Brain microvascular endothelial cell (primary cell): Measurements from ENCODE around the gene TTC39B.

Experiments
- DNase-seq: peaks from one replicate; pipeline ENCODE4 v3.0.0-alpha.2; 2020
- H3K27ac ChIP-seq: fragments of 250-450 bp; sonication (Bioruptor Pico); 2 replicates; pipeline ENCODE4 v1.5.1; 2020; ENCODE audit warnings: mild to moderate bottlenecking, moderate library complexity
- H3K27me3 ChIP-seq: fragments of 250-450 bp; sonication (Bioruptor Pico); replicated peaks from 2 replicates; pipeline ENCODE4 v1.5.1; 2020; ENCODE audit warnings: mild to moderate bottlenecking
- H3K36me3 ChIP-seq: fragments of 250-450 bp; sonication (Bioruptor Pico); replicated peaks from 2 replicates; pipeline ENCODE4 v1.5.1; 2020; ENCODE audit warnings: mild to moderate bottlenecking
- H3K4me3 ChIP-seq: 2 replicates; pipeline ENCODE4 v1.5.1; 2011; ENCODE audit warnings: low read depth, mild to moderate bottlenecking, control low read depth, low read length, moderate library complexity
- CTCF ChIP-seq: IDR thresholded peaks from 2 replicates; pipeline ENCODE4 v1.5.1; 2011; ENCODE audit warnings: low read depth, mild to moderate bottlenecking, moderate library complexity, low read length, control low read depth, inconsistent platforms; ENCODE audit errors: missing control alignments
- in situ Hi-C: cut with HindIII; loops from 2 replicates; pipeline ENCODE4 v1.10.0; 2017; ENCODE audit warnings: low sequenced_read_pairs, low pct_ligation_motif_present

The TTC39B gene

GRCh38 chr9:15293084-15293483 lies 13.9 kb downstream of the TTC39B start:
- H3K27ac ChIP-seq = no peak overlapping the region
- DNase-seq = no peak
- no peaks in the 10 kb centered on the region for H3K36me3 ChIP-seq
- no peak for TF ChIP-seq CTCF
- no peaks in the 10 kb centered on the region for H3K27me3 ChIP-seq
- in situ Hi-C loops = no loop called here
- no peak overlapping the region for H3K4me3 ChIP-seq

GRCh38 chr9:15289603-15290002 lies 17.4 kb downstream of the TTC39B start:
- no peak for DNase-seq
- in situ Hi-C loops = no loop called here
- Histone ChIP-seq H3K36me3 (no peaks in the 10 kb centered on the region), H3K27ac (no peak overlapping the region), H3K27me3 (no peaks in the 10 kb centered on the region), H3K4me3 (no peak overlapping the region)
- no peak for TF ChIP-seq CTCF

GRCh38 chr9:15287309-15287708 lies 19.7 kb downstream of the TTC39B start:
- H3K36me3 ChIP-seq = no peaks in the 10 kb centered on the region
- H3K27me3 ChIP-seq = no peaks in the 10 kb centered on the region
- no peak for TF ChIP-seq CTCF
- H3K27ac ChIP-seq = no peak overlapping the region
- DNase-seq = no peak
- H3K4me3 ChIP-seq = no peak overlapping the region
- in situ Hi-C loops = no loop called here

GRCh38 chr9:15286161-15286821 lies 20.7 kb downstream of the TTC39B start:
- in situ Hi-C loops = no loop called here
- no peak overlapping the region for H3K27ac ChIP-seq
- H3K36me3 ChIP-seq = no peaks in the 10 kb centered on the region
- TF ChIP-seq CTCF = no peak
- H3K4me3 ChIP-seq = no peak overlapping the region
- H3K27me3 ChIP-seq = no peaks in the 10 kb centered on the region
- no peak for DNase-seq

GRCh38 chr9:15282567-15283285 lies 24.3 kb downstream of the TTC39B start:
- in situ Hi-C loops = no loop called here
- Histone ChIP-seq H3K27ac (no peak overlapping the region), H3K27me3 (no peaks in the 10 kb centered on the region), H3K4me3 (no peak overlapping the region), H3K36me3 (no peaks in the 10 kb centered on the region)
- no peak for DNase-seq
- TF ChIP-seq CTCF = no peak
